Measurements from ENCODE around the gene EFNA4. TPM values are rescaled to one million over a fixed set of nuclear protein-coding genes. Genes with fewer than 3 reads are reported as not detected.
A peak's percentile ranks its signal among the peaks of the same experiment; 100 is the strongest.

EFNA4 gene
- total and polyA plus RNA-seq, 2 of the 8 experiments (the other 6 are each of a cell fraction or from before 2014, with no cell fraction given), result 21.9 to 23.9 TPM

DNA sequence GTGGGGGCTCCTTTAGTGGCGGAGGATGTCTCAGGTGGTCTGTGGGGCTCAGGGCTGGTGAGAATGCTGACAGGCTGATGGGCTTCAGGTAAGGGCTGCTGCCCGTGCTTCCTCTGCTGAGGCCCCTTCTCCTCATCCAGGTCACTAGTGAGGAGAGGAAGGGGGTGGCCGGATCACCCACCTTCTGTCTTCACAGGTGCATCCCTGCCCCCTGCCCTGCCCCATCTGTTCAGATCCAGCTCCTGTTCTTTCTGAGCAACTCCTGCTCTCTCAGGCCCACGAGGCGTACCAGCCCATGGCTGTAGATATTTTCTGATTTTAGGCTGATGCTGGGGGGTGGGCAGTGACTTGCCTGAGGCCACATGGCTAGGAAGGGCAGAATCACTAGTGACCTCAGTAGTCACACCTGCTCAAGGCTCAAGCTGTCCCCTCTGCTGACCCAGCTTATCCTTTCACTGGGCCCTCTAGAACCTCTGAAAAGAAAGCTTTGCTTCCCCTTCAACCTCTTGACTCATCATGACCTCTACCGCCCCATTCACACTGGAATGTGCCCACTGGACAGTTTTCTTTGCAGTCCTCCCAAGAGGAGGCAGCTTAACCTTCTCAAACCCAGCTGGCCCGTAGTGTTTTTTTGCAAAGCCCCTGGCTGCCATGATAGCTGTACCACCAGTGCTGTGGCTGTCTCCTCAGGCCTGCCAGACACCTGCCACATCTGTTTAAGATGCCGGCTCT lies 44.8 kb upstream of the EFNA4 start:
- Histone ChIP-seq H3K79me2 (ENCODE audit: control insufficient read depth in 1 of 2, insufficient read depth in 2 of 2, low read length in 2 of 2) (no peaks in the 10 kb centered on the region; a peak in 1 of 4 replicates), H3K4me3 (ENCODE audit: extremely low read depth in 1 of 4, insufficient read depth in 2 of 4, low read depth in 3 of 4, low read length in 4 of 4) (no peak overlapping the region), H3K36me3 (ENCODE audit: control insufficient read depth in 2 of 4, insufficient read depth in 4 of 4, low read length in 3 of 4) (peaks cover 0 to 29% (median 13%) of the 10 kb centered on the region in 4 experiments; a peak in 4 of 8 replicates), H3K4me2 (ENCODE audit: insufficient read depth in 1 of 2, low read depth in 2 of 2, low read length in 2 of 2) (no peak overlapping the region), H3K14ac (ENCODE audit: insufficient read length) (no peak overlapping the region), H3K9ac (replicated peaks in 1 of 4; ENCODE audit: extremely low read depth in 1 of 4, low read depth in 3 of 4, low read length in 3 of 4) (no peak overlapping the region), H4K91ac (replicated peaks; ENCODE audit: insufficient read length, low read length) (no peak overlapping the region), H3K56ac (replicated peaks; ENCODE audit: insufficient read length, low read depth, low read length) (no peak overlapping the region), H2BK120ac (replicated peaks; ENCODE audit: low read depth, low read length) (no peak overlapping the region), H4K20me1 (replicated peaks in 1 of 2; ENCODE audit: control insufficient read depth in 1 of 2, insufficient read depth in 2 of 2, low read length in 2 of 2) (no peaks in the 10 kb centered on the region), H2AK5ac (ENCODE audit: low read depth, low read length) (0 out of 2 replicates have a peak overlapping the region, but pooled peaks have one; percentile 5), H3K4ac (replicated peaks; ENCODE audit: insufficient read length, low read depth, low read length) (no peak overlapping the region), H4K8ac (ENCODE audit: extremely low read depth, insufficient read depth, low read length) (no peak overlapping the region), H3K23me2 (ENCODE audit: low read depth, low read length) (no peaks in the 10 kb centered on the region), H3K4me1 (replicated peaks in 1 of 4; ENCODE audit: control insufficient read depth in 3 of 4, insufficient read depth in 4 of 4, low read length in 3 of 4) (peaks cover 0 to 11% (median 8%) of the 10 kb centered on the region in 4 experiments; a peak in 5 of 7 replicates), H3K27ac (ENCODE audit: low read depth, low read length) (no peak overlapping the region), H2BK5ac (ENCODE audit: low read depth, low read length) (no peak overlapping the region), H3K18ac (ENCODE audit: extremely low read depth, low read length) (no peak overlapping the region), H2AFZ (ENCODE audit: low read length) (no peak overlapping the region), H2BK20ac (ENCODE audit: low read length) (no peak overlapping the region), H2BK12ac (ENCODE audit: low read depth, low read length) (no peak overlapping the region), H3K23ac (ENCODE audit: insufficient read length) (no peak overlapping the region), H3K79me1 (ENCODE audit: low read depth, low read length) (no peaks in the 10 kb centered on the region), H2BK15ac (ENCODE audit: low read length) (no peak overlapping the region), H3K27me3 (replicated peaks in 1 of 4; ENCODE audit: control insufficient read depth in 3 of 4, extremely low read depth in 1 of 4, insufficient read depth in 3 of 4, low read length in 3 of 4) (peaks cover 0 to 2% (median 0%) of the 10 kb centered on the region in 4 experiments; a peak in 1 of 7 replicates), H4K5ac (ENCODE audit: insufficient read length, low read depth, low read length) (no peak overlapping the region), H3K9me3 (ENCODE audit: insufficient read depth in 2 of 2, low read depth in 1 of 2, low read length in 1 of 2) (no peaks in the 10 kb centered on the region)
- TF ChIP-seq FOSL1 (IDR thresholded peaks at IDR 0.05; ENCODE audit: insufficient read depth, low read depth, low read length), result no peak
- no peak for FAIRE-seq
- DNase-seq (ENCODE audit: low read depth in 1 of 2, low spot score in 2 of 2), result no peak
- WGBS, 2 experiments (ENCODE audit: extremely low coverage in 1 of 2, insufficient coverage in 1 of 2, insufficient read length in 1 of 2, insufficient replicate concordance in 2 of 2, low coverage in 1 of 2, low lambda C conversion rate in 2 of 2, missing lambda C conversion rate in 1 of 2), result 89% methylated on average over 8 of the region's 8 CpGs; no CpG with 5 or more reads in 1 of the 2 experiments
- ChIA-PET CTCF (ENCODE audit: partially characterized antibody) (interaction anchor here (0.5 to 18.6 kb wide), 14 partner anchors 10 to 459 kb away, joined by 3 to 354 read pairs (median 8); partner anchors contain the start of genes ADAM15, DCST1, DCST2 and EFNA4), POLR2A (ENCODE audit: partially characterized antibody) (interaction anchor here (0.6 to 14.8 kb wide), 16 partner anchors 14 to 122 kb away, joined by 3 to 128 read pairs (median 6); partner anchors contain the start of genes CKS1B, DCST1, DCST2 and FLAD1)

Data from H1 (cell line).